ENCODE measurements around the gene FOXF1.

DNA sequence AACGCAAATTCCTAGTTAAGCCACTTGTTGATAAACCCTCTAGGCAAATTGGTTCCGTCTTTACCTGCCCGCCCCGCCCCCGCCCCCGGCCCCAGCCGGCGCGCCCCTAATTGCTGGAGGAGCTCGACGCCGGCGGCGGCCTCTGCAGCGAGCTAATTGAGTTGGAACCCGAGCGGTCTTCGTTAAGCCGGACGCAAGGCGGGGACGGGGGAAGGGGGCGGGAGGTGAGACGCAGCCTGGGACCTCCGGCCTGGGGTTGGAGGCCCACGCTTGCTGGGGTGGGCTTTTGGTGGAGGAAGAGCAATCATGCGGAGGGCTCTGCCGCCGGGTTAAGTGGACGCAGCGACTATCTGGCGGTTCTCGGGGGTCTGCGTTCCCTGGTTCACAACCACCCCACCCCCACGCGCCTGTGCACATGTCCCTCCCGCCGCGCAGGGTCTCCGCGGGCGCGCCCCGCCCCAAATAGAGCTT is 12.7 kb upstream of the FOXF1 start:
- no peak for TF ChIP-seq EZH2 (IDR thresholded peaks at IDR 0.05; ENCODE audit: low read length)
- TF ChIP-seq, protein P1, sequence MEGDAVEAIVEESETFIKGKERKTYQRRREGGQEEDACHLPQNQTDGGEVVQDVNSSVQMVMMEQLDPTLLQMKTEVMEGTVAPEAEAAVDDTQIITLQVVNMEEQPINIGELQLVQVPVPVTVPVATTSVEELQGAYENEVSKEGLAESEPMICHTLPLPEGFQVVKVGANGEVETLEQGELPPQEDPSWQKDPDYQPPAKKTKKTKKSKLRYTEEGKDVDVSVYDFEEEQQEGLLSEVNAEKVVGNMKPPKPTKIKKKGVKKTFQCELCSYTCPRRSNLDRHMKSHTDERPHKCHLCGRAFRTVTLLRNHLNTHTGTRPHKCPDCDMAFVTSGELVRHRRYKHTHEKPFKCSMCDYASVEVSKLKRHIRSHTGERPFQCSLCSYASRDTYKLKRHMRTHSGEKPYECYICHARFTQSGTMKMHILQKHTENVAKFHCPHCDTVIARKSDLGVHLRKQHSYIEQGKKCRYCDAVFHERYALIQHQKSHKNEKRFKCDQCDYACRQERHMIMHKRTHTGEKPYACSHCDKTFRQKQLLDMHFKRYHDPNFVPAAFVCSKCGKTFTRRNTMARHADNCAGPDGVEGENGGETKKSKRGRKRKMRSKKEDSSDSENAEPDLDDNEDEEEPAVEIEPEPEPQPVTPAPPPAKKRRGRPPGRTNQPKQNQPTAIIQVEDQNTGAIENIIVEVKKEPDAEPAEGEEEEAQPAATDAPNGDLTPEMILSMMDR (optimal IDR thresholded peaks at IDR 0.05 in 1 of 3, IDR thresholded peaks at IDR 0.05 in 1 of 3, conservative IDR thresholded peaks at IDR 0.05 in 1 of 3; ENCODE audit: extremely low read depth in 1 of 3, insufficient read depth in 2 of 3, low read length in 3 of 3): no peak

Measured in keratinocyte (primary cell).